ENCODE results near the gene ZNF423. TPM values are rescaled to one million over a fixed set of nuclear protein-coding genes. Genes with fewer than 3 reads are reported as not detected.

Gene ZNF423
- total RNA-seq, 4 donors from 2014 or later = 4.1 to 20.2 (median 10.3) TPM

- no peak for TF ChIP-seq CTCF (IDR thresholded peaks at IDR 0.05; ENCODE audit: low read depth)
These were observed 332.3 kb downstream of the ZNF423 start for GRCh38 chr16:49523435-49524159.

- TF ChIP-seq CTCF (IDR thresholded peaks at IDR 0.05; ENCODE audit: low read depth) = no peak
These were observed 334.1 kb downstream of the ZNF423 start for GRCh38 chr16:49521734-49522325.

GRCh38 chr16:49520492-49521038, 335.3 kb downstream of the ZNF423 start:
- TF ChIP-seq CTCF (IDR thresholded peaks at IDR 0.05; ENCODE audit: low read depth) = no peak

- no peak for TF ChIP-seq CTCF (IDR thresholded peaks at IDR 0.05; ENCODE audit: low read depth)
These were observed 336.2 kb downstream of the ZNF423 start for GRCh38 chr16:49519741-49520140.

- no peak for TF ChIP-seq CTCF (IDR thresholded peaks at IDR 0.05; ENCODE audit: low read depth)
These were observed 336.8 kb downstream of the ZNF423 start for GRCh38 chr16:49519008-49519656.

- TF ChIP-seq CTCF (IDR thresholded peaks at IDR 0.05; ENCODE audit: low read depth) = no peak
These were observed 339.4 kb downstream of the ZNF423 start for GRCh38 chr16:49516382-49517036.

Data from subcutaneous adipose tissue (tissue), 4 donors.